Caco-2 (cell line): Measurements from ENCODE around the gene SFMBT1. TPM values are rescaled to one million over a fixed set of nuclear protein-coding genes. Genes with fewer than 3 reads are reported as not detected.

Experiments
- BruUV-seq: library from RNA; stranded (reverse); fragments of 400-500 nt; replicated peaks from 2 replicates; lab custom pipeline; 2021; lab: Mats Ljungman, UMichigan
- CTCF ChIA-PET: fragments of 300-600 bp; sonication (Branson Sonifier 250); formaldehyde crosslinking; loops from one replicate; lab custom pipeline; 2022; ENCODE audit warnings: antibody characterized with exemption; lab: Charles Lee
- POLR2A ChIA-PET: fragments of 300-600 bp; sonication (Branson Sonifier 250); formaldehyde crosslinking; loops from one replicate; lab custom pipeline; 2022; ENCODE audit warnings: antibody characterized with exemption; lab: Charles Lee
- DNase-seq, 2 experiments: peaks; one replicate each; pipeline versions ENCODE4 v3.0.0 to v3.0.0-alpha.2; 2020 to 2022
- H3K27me3 ChIP-seq: replicated peaks from 2 replicates; pipeline ENCODE4 v1.6.0; 2011; ENCODE audit warnings: low read length; ENCODE audit not compliant: control insufficient read depth, insufficient read depth
- H3K36me3 ChIP-seq: 2 replicates; pipeline ENCODE4 v1.5.1; 2011; ENCODE audit warnings: low read length; ENCODE audit not compliant: control insufficient read depth, insufficient read depth
- H3K4me1 ChIP-seq: fragments of 250-450 bp; sonication (Bioruptor Pico); 2 replicates; pipeline ENCODE4 v1.5.1; 2020; ENCODE audit warnings: mild to moderate bottlenecking
- H3K4me3 ChIP-seq: 2 replicates; pipeline ENCODE4 v1.5.1; 2011; ENCODE audit warnings: low read depth, mild to moderate bottlenecking, control low read depth, low read length
- H3K9me3 ChIP-seq: fragments of 250-450 bp; sonication (Bioruptor Pico); 2 replicates; pipeline ENCODE4 v1.5.1; 2020; ENCODE audit warnings: mild to moderate bottlenecking, moderate library complexity
- H3K27ac Mint-ChIP-seq: one replicate; pipeline ENCODE4 v1.8.0; 2022; ENCODE audit warnings: mixed read lengths; ENCODE audit not compliant: unreplicated experiment
- H3K27me3 Mint-ChIP-seq: one replicate; pipeline ENCODE4 v1.8.0; 2022; ENCODE audit warnings: mixed read lengths; ENCODE audit not compliant: insufficient read depth, unreplicated experiment
- H3K36me3 Mint-ChIP-seq: one replicate; pipeline ENCODE4 v1.8.0; 2022; ENCODE audit warnings: mild to moderate bottlenecking, mixed read lengths; ENCODE audit not compliant: insufficient read depth, unreplicated experiment
- H3K4me1 Mint-ChIP-seq: one replicate; pipeline ENCODE4 v1.8.0; 2022; ENCODE audit warnings: low read depth, mixed read lengths; ENCODE audit not compliant: unreplicated experiment
- H3K4me3 Mint-ChIP-seq: one replicate; pipeline ENCODE4 v1.8.0; 2022; ENCODE audit warnings: mild to moderate bottlenecking, moderate library complexity, mixed read lengths; ENCODE audit not compliant: unreplicated experiment
- H3K9me3 Mint-ChIP-seq: one replicate; pipeline ENCODE4 v1.8.0; 2022; ENCODE audit warnings: mixed read lengths; ENCODE audit not compliant: unreplicated experiment
- CTCF ChIP-seq, 2 experiments: fragments of 200-600 bp in 1 of 2; IDR thresholded peaks; 1 replicate in 1 of 2; 2 replicates in 1 of 2; pipeline versions ENCODE4 v1.5.1 to v1.8.0; 2011 to 2022; ENCODE audit warnings: antibody characterized with exemption in 1 of 2, control low read depth in 1 of 2, inconsistent platforms in 1 of 2, low read depth in 1 of 2, low read length in 1 of 2, mild to moderate bottlenecking in 1 of 2, moderate library complexity in 1 of 2; ENCODE audit not compliant: insufficient read depth in 1 of 2, severe bottlenecking in 1 of 2, unreplicated experiment in 1 of 2
- intact Hi-C: fragments of 100-400 bp; cut with micrococcal nuclease; formaldehyde crosslinking; loops from one replicate; pipeline ENCODE4 v1.10.0; 2022; ENCODE audit not compliant: unreplicated experiment
- total RNA-seq: library from RNA; stranded (reverse); gene quantifications from 2 replicates; pipeline ENCODE4 v1.2.3, GENCODE V29; 2022

Gene SFMBT1
- total RNA-seq, 1 experiment from 2014 or later, result 45.3 TPM

DNA sequence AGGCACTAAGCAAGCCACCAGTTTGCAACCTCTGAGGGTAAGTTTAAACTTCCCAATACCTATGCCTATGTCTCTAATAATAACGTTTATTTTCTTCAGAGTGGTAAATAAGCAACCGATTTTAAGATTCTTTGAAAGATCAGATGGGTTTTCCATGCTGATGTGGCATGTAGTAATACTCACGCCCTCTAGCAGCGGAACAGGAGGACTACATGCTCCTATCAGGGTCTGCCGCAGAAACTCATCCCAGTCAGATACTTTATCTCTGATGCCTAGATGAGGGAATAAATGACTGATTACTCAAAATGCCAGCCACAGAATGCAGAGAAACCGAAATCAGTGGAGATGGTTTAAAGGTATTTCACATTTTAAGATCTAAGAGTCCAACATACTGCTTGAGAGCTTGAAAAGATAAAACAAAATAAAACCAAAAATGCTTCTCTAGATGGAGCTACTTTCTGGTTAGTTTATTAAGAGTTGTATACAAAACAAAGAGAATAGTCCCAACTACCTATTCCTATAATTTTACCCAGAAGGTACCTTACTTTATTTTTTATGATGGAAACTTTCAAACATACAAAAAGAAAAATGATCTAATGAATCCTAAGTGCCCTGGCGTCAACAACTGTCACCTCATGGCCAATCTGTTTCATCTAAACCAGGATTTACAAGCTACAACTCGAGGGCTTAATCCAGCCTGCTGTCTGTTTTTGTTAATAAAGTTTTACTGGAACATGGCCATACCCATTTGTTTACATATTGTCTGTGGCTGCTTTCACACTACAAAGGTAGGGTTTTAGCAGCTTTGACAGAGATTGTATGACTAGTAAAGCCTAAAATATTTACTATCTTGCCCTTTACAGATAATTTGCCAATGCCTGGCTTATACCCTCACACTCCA is 111.0 kb downstream of the SFMBT1 start:
- ChIA-PET CTCF (interaction anchor here (0.6 to 1.4 kb wide), 3 partner anchors 36 to 85 kb away, joined by 3 to 4 read pairs (median 3); no protein-coding TSS in a partner anchor), POLR2A (no interaction called here)
- no peak overlapping the region for H3K27ac Mint-ChIP-seq
- H3K9me3 Mint-ChIP-seq, result no peaks in the 10 kb centered on the region
- intact Hi-C loops, result loop anchor here (1.0 to 5.0 kb wide), 3 partner anchors 84 to 137 kb away; partner anchors contain the start of gene SFMBT1
- peak; percentile 51 to 52 for DNase-seq
- H3K4me3 Mint-ChIP-seq, result no peak overlapping the region
- Histone ChIP-seq H3K4me3 (no peak overlapping the region), H3K27me3 (no peaks in the 10 kb centered on the region), H3K4me1 (no peaks in the 10 kb centered on the region), H3K36me3 (no peaks in the 10 kb centered on the region), H3K9me3 (no peaks in the 10 kb centered on the region)
- TF ChIP-seq CTCF (IDR thresholded peaks at IDR 0.05; ENCODE audit: insufficient read depth in 1 of 2, low read depth in 1 of 2, low read length in 1 of 2, severe bottlenecking in 1 of 2, unreplicated experiment in 1 of 2), result peak; percentile 69 to 87
- no peaks in the 10 kb centered on the region for H3K27me3 Mint-ChIP-seq
- peaks cover 37% of the 10 kb centered on the region for H3K36me3 Mint-ChIP-seq
- H3K4me1 Mint-ChIP-seq, result no peaks in the 10 kb centered on the region
- BruUV-seq, result no TSS peak

DNA sequence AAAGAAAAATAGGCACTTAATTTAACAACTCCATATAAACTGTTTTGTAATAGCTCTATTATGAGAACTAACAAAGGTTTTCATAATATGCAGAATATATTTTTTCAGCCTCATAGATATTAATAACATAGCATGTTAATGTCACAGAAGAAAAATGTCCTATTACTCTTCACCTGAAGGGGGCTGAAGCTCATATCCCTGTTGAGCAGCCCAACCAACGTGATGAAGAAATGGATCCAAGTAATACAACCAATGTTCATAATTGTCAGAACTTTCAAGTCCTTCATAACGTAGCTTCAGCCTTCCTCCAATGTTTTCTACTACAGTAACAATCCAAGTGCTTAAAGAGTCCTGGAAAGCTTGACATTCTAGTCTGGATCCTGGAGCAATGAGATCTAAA is 114.0 kb downstream of the SFMBT1 start:
- no peaks in the 10 kb centered on the region for H3K4me1 Mint-ChIP-seq
- BruUV-seq, result no TSS peak
- H3K27me3 Mint-ChIP-seq, result no peaks in the 10 kb centered on the region
- TF ChIP-seq CTCF (IDR thresholded peaks at IDR 0.05; ENCODE audit: insufficient read depth in 1 of 2, low read depth in 1 of 2, low read length in 1 of 2, severe bottlenecking in 1 of 2, unreplicated experiment in 1 of 2), result peak in 1 of 2 experiments; percentile 20
- no peak for DNase-seq
- H3K9me3 ChIP-seq, result no peaks in the 10 kb centered on the region
- H3K4me3 ChIP-seq, result no peak overlapping the region
- ChIA-PET CTCF (interaction anchor here (0.7 to 1.0 kb wide), 2 partner anchors 111 to 178 kb away, joined by 3 to 4 read pairs; no protein-coding TSS in a partner anchor), POLR2A (no interaction called here)
- H3K4me1 ChIP-seq, result 0 out of 2 replicates have a peak, but pooled peaks cover 4% of the 10 kb centered on the region
- no peaks in the 10 kb centered on the region for H3K27me3 ChIP-seq
- no peaks in the 10 kb centered on the region; the same call in 1 of the 2 replicates for H3K36me3 ChIP-seq
- no peak overlapping the region for H3K4me3 Mint-ChIP-seq
- H3K9me3 Mint-ChIP-seq, result no peaks in the 10 kb centered on the region
- no peak overlapping the region for H3K27ac Mint-ChIP-seq
- intact Hi-C loops, result loop anchor here (5.0 kb wide), 1 partner anchor 115 kb away; the partner anchor contains the start of gene SFMBT1
- H3K36me3 Mint-ChIP-seq, result peaks cover 31% of the 10 kb centered on the region

- Mint-ChIP-seq H3K4me3 (no peak overlapping the region), H3K27me3 (no peaks in the 10 kb centered on the region), H3K4me1 (no peaks in the 10 kb centered on the region), H3K9me3 (no peaks in the 10 kb centered on the region), H3K27ac (no peak overlapping the region), H3K36me3 (peaks cover 31% of the 10 kb centered on the region)
- TF ChIP-seq CTCF (IDR thresholded peaks at IDR 0.05; ENCODE audit: insufficient read depth in 1 of 2, low read depth in 1 of 2, low read length in 1 of 2, severe bottlenecking in 1 of 2, unreplicated experiment in 1 of 2), result no peak
- H3K4me1 ChIP-seq, result 0 out of 2 replicates have a peak, but pooled peaks cover 4% of the 10 kb centered on the region
- no peak overlapping the region for H3K4me3 ChIP-seq
- ChIA-PET CTCF (interaction anchor here (1.0 kb wide), 1 partner anchor 179 kb away, joined by 4 read pairs; no protein-coding TSS in a partner anchor), POLR2A (no interaction called here)
- intact Hi-C loops, result loop anchor here (5.0 kb wide), 1 partner anchor 116 kb away; the partner anchor contains the start of gene SFMBT1
- H3K27me3 ChIP-seq, result no peaks in the 10 kb centered on the region
- no peaks in the 10 kb centered on the region for H3K9me3 ChIP-seq
- DNase-seq, result no peak
- H3K36me3 ChIP-seq, result no peaks in the 10 kb centered on the region; the same call in 1 of the 2 replicates
- no TSS peak for BruUV-seq
These were observed 114.5 kb downstream of the SFMBT1 start for GRCh38 chr3:52931328-52931727.
